Measurements from ENCODE around the gene DHRS4. TPM values are rescaled to one million over a fixed set of nuclear protein-coding genes. Genes with fewer than 3 reads are reported as not detected.

Gene DHRS4
- total RNA-seq, 1 donor from 2014 or later = 17.1 TPM

- TF ChIP-seq, protein P1, sequence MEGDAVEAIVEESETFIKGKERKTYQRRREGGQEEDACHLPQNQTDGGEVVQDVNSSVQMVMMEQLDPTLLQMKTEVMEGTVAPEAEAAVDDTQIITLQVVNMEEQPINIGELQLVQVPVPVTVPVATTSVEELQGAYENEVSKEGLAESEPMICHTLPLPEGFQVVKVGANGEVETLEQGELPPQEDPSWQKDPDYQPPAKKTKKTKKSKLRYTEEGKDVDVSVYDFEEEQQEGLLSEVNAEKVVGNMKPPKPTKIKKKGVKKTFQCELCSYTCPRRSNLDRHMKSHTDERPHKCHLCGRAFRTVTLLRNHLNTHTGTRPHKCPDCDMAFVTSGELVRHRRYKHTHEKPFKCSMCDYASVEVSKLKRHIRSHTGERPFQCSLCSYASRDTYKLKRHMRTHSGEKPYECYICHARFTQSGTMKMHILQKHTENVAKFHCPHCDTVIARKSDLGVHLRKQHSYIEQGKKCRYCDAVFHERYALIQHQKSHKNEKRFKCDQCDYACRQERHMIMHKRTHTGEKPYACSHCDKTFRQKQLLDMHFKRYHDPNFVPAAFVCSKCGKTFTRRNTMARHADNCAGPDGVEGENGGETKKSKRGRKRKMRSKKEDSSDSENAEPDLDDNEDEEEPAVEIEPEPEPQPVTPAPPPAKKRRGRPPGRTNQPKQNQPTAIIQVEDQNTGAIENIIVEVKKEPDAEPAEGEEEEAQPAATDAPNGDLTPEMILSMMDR (IDR thresholded peaks at IDR 0.05; ENCODE audit: unreplicated experiment) = peak; percentile 81
- no peak overlapping the region for H3K27ac Mint-ChIP-seq
- no peaks in the 10 kb centered on the region for H3K9me3 Mint-ChIP-seq (ENCODE audit: low read depth)
These were observed 23.7 kb upstream of the DHRS4 start for GRCh38 chr14:23929822-23930294.

GRCh38 chr14:23930742-23931141 is 22.8 kb upstream of the DHRS4 start:
- TF ChIP-seq, protein P1 (IDR thresholded peaks at IDR 0.05; ENCODE audit: unreplicated experiment) = no peak
- Mint-ChIP-seq H3K36me3 (ENCODE audit: insufficient read depth) (no peaks in the 10 kb centered on the region), H3K4me1 (ENCODE audit: low read depth) (no peaks in the 10 kb centered on the region), H3K9me3 (ENCODE audit: low read depth) (no peaks in the 10 kb centered on the region), H3K27ac (no peak overlapping the region), H3K27me3 (peaks cover 10% of the 10 kb centered on the region), H3K4me3 (ENCODE audit: low read depth) (no peak overlapping the region)
- no peak for DNase-seq (ENCODE audit: low spot score, unreplicated experiment)

More at GRCh38 chr14:23929822-23930294, 23.7 kb upstream of the DHRS4 start:
- H3K4me1 Mint-ChIP-seq (ENCODE audit: low read depth) = no peaks in the 10 kb centered on the region
- no peak overlapping the region for H3K4me3 Mint-ChIP-seq (ENCODE audit: low read depth)
- DNase-seq (ENCODE audit: low spot score, unreplicated experiment) = peak; percentile 78
- H3K27me3 Mint-ChIP-seq = peaks cover 10% of the 10 kb centered on the region
- H3K36me3 Mint-ChIP-seq (ENCODE audit: insufficient read depth) = no peaks in the 10 kb centered on the region

DNA sequence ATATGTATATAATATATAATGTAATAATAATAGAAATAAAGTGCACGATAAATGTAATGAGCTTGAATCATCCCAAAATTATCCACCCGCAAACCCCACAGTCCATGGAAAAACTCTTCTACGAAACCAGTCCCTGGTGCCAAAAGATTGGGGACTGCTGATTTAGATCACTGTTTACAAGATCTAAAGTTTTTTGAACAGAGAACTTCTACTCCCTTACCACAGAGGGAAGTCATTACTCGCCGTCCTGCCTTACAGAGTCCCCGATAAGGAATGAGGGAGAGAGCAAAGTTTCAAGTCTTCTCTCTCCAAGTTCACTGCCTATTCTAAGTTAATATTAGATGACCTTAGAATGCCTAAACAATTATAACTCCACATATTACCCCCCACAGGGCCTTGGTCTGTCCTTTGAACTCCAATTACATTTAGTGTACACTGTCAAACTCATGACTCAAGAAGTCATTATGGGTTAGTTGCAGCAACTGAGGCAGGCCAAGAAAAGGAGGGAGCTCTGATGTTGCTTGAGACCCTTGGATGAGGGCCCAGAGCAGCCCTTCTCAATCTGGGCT is 21.8 kb upstream of the DHRS4 start:
- H3K27me3 Mint-ChIP-seq = peaks cover 8% of the 10 kb centered on the region
- no peak overlapping the region for H3K4me3 Mint-ChIP-seq (ENCODE audit: low read depth)
- H3K4me1 Mint-ChIP-seq (ENCODE audit: low read depth) = no peaks in the 10 kb centered on the region
- H3K36me3 Mint-ChIP-seq (ENCODE audit: insufficient read depth) = no peaks in the 10 kb centered on the region
- DNase-seq (ENCODE audit: low spot score, unreplicated experiment) = no peak
- TF ChIP-seq, protein P1 (IDR thresholded peaks at IDR 0.05; ENCODE audit: unreplicated experiment) = no peak
- H3K27ac Mint-ChIP-seq = no peak overlapping the region
- H3K9me3 Mint-ChIP-seq (ENCODE audit: low read depth) = no peaks in the 10 kb centered on the region

- TF ChIP-seq, protein P1 (IDR thresholded peaks at IDR 0.05; ENCODE audit: unreplicated experiment) = no peak
- Mint-ChIP-seq H3K27ac (no peak overlapping the region), H3K9me3 (ENCODE audit: low read depth) (no peaks in the 10 kb centered on the region), H3K36me3 (ENCODE audit: insufficient read depth) (no peaks in the 10 kb centered on the region), H3K4me3 (ENCODE audit: low read depth) (no peak overlapping the region), H3K4me1 (ENCODE audit: low read depth) (no peaks in the 10 kb centered on the region), H3K27me3 (peaks cover 3% of the 10 kb centered on the region)
- DNase-seq (ENCODE audit: low spot score, unreplicated experiment) = no peak
These were observed 20.9 kb upstream of the DHRS4 start for GRCh38 chr14:23932639-23933038.

GRCh38 chr14:23933108-23933741 is 20.3 kb upstream of the DHRS4 start:
- Mint-ChIP-seq H3K4me3 (ENCODE audit: low read depth) (no peak overlapping the region), H3K36me3 (ENCODE audit: insufficient read depth) (peaks cover 1% of the 10 kb centered on the region), H3K27ac (no peak overlapping the region), H3K27me3 (no peaks in the 10 kb centered on the region), H3K4me1 (ENCODE audit: low read depth) (no peaks in the 10 kb centered on the region), H3K9me3 (ENCODE audit: low read depth) (no peaks in the 10 kb centered on the region)
- TF ChIP-seq, protein P1 (IDR thresholded peaks at IDR 0.05; ENCODE audit: unreplicated experiment) = no peak
- no peak for DNase-seq (ENCODE audit: low spot score, unreplicated experiment)

All from progenitor cell of endocrine pancreas (in vitro differentiated cells).